HG02571 (cell line): ENCODE results near the gene FBXO11.
"Not testable (repeated sequence)": the region's sequence is repeated elsewhere in the genome, so short reads cannot be mapped to it uniquely, and the experiment has no call there.

Experiments used
- ATAC-seq: cut with Tn5 transposase; IDR thresholded peaks from one replicate; pipeline ENCODE4 v1.9.1; 2021; ENCODE audit warnings: mild to moderate bottlenecking, moderate library complexity; ENCODE audit not compliant: unreplicated experiment

FBXO11 gene

DNA sequence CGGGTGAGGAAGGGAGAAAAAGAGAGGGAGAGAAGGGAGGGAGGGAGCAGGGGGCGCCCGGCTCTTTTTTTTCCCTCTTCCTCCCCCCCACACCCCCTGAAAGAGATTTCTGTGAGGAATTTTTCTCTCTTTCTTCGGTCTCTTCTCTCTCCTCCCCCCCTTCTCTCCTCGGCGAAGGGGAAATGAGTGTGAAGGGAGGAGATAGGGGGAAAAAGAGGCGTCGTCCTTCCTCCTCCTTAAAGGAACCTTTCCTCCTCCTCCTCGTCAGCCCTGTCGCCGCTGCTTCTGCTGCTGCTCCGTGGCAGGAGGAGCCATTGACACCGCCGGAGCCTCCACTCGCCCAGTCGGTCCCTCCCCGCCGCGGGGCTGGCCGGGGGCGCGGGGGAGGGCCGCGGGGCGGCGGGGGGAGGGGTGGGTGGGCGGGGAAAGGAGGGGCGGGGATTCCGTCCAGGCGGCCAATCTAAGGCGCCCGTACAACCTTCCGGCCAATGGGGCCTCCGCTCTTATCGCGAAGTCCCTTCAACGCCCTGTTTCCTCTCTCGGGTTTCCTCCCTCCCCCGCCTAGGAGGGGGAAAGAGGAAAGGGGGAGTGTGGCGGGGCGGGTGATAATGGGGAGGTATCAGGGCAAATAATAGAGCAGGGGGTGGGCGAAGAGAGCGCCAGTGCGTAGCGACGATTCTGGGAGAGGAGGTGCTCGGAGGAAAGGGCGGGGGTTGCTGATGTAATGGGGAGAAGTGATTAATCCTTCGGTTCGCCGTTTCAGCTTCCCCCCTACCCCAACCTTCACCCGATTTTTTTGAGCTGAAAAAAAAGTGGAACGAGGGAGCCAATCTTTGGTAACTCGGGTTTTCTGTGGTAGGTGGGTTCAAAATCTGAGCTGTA is at the start of gene FBXO11:
Gene FBXO11 (minus strand): TSS at position 342 of the 882 bp plus-strand sequence. CDS start 778 bp downstream, outside the sequence.
- peak; percentile 88 for ATAC-seq

DNA sequence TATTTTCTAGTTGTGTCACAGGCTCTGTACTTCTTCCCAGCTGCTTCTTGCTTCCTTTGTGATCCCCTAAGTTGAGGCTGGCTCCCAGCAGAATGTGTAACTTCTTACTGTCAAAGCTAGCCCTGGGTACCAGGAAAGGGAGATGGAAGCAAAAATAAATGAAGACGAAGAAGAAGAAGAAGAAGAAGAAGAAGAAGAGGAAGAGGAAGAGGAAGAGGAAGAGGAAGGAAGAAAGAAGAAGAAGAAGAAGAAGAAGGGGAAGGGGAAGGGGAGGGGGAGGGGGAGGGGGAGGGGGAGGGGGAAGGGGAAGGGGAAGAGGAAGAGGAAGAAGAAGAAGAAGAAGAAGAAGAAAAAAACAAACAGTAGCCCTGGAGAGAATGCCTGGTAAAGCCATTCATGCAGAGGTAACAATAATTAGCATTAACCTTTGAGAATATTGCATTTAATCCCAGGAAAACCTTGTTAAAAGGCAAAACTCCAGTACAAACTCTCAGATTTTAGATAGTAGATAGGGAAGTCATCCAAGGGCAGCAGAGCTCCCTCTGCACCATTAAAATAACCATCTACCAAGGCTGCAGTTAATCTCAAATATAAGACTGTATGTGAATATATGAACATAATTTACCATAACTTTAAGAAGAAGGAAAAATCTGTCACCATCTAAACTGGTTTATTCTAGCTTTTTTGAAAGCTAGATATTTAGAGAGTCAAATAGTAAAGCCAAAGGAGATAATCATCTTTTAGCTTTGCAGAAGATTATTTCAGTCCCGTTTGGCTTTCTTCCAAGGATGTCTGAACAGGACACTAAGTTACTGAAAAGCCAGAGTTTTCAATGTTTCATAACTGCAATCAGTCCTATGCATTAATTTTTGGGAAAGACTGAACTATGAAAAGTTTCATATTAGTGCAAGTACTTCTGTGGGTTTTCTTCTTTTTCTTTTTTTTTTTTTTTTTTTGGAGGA is 44.3 kb upstream of the FBXO11 start:
- ATAC-seq: no peak

DNA sequence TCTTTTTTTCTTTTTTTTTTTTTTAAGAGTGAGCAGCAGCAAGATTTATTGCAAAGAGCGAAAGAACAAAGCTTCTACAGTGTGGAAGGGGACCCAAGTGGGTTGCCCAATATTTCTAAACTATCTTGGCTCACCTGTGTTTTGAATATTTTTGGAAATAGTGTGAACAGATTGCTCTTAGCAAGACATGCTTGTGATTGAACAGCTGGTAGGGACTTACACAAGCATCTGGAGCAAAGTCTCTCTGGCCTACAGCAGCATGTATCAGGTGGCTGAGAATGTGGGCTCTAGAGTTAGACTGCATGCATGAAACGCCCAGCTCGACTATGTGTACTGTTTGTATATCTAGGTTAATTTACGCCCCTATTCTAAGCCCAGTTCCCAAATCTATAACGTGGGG is 40.3 kb upstream of the FBXO11 start:
- no peak for ATAC-seq

DNA sequence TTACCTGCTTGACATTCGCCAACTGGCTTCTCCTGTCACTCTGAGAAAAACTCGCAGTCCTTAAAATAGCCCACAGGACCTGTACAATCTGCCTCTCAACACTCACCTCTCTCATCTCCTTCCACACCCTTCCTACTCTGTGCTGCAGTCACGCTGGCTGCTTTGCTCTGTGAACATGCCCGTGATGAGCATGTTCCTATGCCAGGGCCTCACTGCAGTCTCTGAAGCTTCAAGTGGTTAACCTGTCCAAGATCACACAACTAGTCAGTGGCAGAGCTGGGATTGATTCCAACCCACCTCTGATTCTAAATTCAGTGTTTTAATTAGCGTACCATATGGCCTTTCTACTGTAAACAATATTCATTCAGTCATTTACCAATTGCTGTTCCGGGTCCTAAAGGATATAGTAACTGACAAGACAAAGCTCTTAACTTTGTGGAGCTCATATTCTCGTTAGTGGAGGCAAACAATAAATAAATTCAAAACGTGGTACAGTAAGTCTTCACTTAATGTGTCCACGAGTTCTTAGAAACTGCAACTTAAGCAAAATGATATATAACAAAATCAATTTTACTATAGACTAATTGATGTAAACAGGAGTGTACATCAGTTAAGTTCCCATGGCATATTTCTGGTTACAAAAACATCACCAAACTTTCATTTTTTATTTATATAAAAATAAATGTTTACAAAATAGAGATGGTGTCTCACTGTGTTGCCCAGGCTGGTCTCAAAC is 38.9 kb upstream of the FBXO11 start:
- no peak for ATAC-seq

DNA sequence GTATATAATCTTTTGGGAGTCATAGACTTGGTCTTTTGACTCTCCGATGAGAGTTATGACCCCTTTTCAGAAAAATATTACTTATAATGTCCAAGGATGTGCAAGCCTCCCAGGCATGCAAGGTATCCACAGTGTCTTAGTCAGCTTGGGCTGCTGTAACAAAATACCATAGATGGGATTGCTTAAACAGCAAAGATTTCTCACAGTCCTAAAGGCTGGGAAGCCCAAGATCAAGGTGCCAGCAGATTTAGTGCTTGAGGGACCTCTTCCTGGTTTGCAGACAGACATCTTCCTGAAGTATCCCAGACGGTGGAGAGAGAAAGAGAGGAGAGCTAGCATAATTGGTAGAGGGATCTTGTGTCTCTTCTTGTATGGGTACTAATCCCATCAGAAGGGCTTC is 35.6 kb upstream of the FBXO11 start:
- ATAC-seq: no peak

DNA sequence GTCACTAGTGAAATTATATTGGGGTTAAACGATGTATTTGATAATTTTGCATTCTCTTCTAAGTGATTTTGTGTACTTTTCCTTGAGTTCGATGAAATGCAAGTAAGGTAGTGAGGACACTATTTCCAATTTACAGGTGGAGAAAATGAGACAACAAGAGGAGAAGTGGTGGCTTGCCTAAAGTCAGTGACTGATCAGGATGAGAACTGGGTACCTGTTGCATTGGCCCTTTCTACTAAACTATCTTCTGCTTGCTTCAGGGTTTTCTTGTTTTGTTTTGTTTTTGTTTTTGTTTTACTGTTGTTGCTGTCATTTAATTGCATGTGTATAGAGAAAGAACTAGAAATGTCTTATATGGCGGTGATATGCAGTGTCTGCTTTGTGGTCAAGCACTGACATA is 31.4 kb upstream of the FBXO11 start:
- no peak for ATAC-seq

DNA sequence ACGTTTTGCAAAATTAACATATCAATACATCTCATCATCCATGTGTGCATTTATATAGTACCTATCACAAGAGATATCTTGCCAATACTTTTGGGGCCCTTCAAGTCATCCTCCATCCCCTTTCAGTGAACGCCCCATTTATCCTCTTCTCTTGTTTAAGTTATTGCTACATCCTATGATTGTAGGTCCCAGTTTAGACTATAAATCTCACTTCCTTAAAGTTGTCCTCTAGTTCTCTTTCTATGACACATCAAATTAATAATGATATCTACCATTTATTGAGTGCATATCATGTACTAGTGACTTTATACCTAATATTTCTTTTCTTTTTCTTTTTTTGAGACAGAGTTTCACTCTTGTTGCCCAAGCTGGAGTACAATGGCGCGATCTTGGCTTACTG is 28.8 kb upstream of the FBXO11 start:
- ATAC-seq: no peak

DNA sequence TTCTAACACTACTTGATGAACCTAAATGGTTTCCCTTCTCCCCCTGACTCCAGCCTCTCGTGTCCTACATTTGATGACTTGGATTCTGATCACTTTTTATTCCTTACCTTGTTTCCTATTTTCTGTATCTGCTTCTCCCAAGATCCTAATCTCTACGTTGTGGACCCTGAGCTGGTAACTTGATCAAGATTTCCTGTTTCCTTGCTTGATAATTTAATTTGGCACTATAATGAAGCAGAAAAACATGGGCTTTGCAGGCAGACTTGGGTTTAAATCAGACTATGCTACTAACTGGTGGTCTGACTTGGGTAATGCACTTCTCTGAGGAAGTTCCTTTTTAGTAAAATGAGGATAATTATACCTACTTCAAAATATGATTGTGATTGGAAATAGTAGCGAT is 11.7 kb upstream of the FBXO11 start:
- no peak for ATAC-seq

DNA sequence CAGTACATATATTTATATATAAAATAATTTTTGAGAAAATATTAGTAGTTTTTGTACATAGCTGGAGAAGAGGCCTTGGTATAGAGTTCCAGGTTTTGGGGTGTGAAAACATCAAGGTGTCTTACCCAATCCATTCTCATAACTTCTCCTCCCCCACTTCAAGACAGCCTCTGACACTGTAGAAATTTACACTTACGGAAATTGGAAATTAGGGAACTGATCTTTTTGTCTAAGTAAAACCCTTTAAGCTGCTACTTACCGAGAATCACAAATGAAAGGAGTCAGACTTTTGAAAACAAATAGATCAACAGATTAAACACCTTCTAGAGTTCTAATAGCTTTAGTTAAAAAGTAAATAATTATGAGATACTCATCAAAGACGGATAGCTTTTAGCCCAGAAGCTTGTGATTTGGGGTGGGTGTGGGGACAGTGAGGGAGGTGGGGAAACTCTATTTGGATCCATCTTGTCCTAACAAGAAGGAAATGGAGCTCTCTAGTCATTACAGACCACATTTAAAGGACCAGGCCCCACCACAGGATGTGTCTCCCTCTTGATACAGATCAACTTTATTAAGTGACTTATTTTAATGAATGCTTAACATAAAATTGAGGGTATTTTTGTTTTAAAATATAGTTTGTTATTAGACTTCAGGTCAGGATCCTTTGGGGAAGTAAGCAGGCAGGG is 11.1 kb upstream of the FBXO11 start:
- no peak for ATAC-seq

DNA sequence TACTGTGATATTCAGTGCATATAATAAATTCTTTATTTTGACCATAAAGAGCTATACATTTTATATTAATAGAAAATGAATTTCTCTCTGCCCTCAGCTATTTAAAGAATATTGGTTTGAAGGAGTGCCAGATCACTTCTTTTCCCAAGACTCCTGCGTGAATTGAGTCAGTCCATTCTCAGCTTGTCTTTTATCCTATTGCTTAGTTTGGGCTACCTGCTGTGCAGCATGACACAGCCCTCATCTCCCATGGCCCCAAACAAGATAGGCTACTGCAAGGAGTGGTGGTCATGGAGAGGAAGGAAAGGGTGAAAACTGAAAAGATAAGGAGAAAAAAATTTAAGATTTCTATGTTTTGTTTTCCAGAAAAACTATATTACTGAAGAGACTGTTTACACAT is 10.1 kb upstream of the FBXO11 start:
- ATAC-seq: no peak

DNA sequence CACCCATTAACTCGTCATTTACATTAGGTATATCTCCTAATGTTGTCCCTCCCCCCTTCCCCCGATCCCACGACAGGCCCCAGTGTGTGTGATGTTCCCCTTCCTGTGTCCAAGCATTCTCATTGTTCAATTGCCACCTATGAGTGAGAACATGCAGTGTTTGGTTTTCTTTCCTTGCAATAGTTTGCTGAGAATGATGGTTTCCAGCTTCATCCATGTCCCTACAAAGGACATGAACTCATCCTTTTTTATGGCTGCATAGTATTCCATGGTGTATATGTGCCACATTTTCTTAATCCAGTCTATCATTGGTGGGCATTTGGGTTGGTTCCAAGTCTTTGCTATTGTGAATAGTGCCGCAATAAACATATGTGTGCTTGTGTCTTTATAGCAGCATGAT is 4.4 kb upstream of the FBXO11 start:
- ATAC-seq: not testable (repeated sequence)

DNA sequence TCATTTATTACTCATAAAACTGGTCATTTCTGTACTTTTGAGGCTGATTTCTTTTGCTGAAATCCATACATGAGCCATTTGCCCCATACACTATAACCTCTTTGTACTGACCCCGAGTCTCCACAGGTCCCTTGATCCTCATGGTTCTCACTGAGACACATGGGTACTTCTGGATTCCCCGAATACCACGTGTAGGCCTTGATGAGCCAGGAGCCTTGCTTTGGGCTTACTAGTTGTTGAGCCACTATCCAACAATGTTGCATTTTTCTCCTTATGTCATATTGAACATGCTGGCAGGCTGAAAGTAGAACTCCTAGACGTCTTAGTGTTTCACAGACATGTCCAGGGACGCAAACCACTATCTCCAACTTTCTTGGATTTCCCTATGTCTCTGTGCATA is 2.4 kb upstream of the FBXO11 start:
- no peak for ATAC-seq

DNA sequence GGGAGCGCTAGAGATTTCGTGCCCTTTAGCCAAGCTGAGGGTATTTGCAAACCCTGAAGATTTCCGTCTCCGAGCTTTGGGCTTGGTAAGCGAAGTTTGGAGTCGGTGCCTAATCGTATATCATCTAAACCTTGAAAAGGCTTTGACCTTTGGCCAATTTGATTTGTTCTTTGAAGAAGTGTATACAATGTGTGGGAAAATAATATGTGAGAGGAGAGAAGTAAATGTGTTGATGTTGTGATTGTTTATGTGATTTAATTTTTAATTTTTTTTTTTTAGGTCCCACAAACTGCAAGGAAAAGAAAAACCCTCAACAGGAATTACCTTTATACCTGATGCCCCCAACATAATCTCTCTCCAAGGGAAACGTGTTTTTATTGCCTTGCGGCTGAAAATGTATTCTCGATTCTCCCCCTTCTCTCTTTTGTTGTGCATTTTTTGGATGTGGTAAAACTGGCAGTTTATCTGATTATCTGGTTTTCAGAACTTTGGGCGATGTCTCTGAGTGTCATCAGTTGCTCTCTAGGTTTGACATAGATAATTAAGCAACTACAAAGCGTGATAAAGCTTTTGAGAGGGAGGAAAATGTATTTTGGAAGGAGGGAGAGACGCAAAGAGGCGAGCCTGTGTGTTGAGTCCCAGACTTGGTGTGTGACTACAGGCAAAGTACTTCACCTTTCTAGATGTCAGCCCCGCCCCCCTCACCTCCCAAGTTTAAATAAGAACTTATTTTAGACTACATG is 912 bp upstream of the FBXO11 start:
- ATAC-seq: peak; percentile 30

DNA sequence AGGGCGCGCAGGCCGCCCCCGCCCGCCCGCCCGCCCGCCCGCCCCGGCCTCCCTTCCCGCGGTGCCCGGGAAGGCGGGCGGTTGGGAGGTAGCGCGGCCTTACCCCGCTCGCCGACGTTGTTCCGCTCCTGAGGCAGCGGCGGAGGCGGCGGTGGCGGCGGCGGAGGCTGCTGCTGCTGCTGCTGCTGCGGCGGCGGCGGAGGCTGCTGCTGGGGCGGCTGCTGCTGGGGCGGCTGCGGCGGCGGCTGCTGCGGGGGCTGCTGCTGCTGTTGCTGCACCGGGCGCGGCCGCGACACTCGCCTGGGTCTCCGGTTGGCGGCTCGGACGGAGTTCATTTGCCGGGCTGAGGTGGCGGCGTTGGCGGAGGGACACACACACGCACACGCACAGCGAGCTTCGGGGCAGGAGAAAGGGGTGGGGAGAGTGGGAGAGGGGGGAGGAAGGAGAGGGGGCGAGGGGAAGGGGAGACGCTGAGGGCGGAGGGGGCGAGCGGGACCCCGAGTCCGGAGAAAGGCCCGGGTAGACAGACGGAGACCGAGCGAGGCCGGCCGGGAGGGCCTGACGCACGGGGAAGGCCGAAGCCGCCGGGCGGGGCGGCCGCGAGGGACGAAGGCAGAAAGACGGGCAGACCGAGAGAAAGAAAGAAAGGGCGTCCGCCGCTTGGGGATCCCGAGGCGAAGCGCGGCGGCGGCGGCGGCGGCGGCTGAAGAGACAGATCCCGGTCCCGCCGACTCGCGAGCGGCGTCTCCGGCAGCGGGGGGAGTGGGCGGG is 727 bp downstream of the FBXO11 start:
- ATAC-seq: peak; percentile 11

DNA sequence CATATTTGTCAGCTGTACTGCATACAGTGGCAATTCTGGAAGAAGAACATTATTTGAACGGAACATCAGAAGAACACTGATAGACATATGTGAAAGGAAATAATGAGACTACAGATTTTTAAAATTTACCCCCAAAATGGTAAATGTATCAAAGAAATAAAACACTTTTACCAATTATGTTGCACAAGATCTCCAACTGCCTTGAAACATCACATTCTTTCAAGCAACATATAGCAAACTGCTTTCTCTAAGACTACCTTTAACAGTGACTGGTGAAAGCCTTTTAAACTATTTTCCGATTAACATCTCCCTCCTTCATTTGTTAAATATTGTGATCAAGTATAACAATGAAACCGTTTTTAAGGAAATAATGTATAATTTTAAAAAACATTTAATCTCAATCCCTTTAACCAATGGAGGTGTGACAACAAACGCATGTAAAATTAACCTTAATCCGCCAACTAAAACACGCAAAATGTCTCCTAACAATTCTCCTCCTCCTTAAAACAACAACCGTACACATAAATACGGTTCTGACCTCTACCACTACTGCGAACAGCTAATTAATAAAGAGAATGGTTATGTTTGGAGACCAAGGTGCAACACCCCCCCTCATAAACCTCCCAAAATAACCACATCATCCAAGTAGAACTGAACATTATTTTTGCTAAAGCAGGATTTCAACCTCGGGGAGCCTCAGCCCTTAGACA is 2.4 kb downstream of the FBXO11 start:
- no peak for ATAC-seq

DNA sequence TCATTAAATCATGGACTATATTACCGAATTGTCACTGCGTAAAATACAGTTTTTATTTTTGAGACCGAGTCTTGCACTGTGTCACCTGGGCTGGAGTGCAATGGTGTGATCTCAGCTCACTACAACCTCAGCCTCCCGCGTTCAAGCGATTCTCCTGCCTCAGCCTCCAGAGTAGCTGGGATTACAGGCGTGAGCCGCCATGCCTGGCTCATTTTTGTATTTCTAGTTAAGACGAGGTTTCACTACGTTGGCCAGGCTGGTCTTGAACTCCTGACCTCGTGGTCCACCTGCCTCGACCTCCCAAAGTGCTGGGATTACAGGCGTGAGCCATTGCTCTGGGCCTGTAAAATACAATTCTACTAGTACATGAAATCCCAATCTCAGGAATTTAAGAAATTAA is 4.4 kb downstream of the FBXO11 start:
- not testable (repeated sequence) for ATAC-seq

DNA sequence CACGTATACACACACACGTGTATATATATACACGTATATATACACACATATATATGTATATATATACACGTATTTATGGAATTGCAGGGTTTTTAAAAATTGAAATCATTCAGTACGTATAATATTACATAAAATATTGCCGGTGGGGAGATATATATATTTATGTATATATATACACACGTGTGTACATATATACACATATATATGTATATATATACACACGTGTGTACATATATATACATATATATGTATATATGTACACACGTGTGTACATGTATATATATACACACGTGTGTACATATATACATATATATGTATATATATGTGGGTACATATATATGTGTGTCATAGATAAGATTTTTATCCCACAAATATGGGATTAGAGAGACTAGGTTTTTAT is 5.4 kb downstream of the FBXO11 start:
- no peak for ATAC-seq
